Transverse colon (tissue), 3 donors: Measurements from ENCODE around the gene SFXN1.

Source experiments
- CTCF ChIP-seq, 5 experiments: fragments of 200-600 bp in 3 of 5; fragments of 450-650 bp in 2 of 5; sonication (generic) in 3 of 5; IDR thresholded peaks; 1 replicate in 2 of 5; 2 replicates in 3 of 5; pipeline ENCODE4 v1.5.1; 2016 to 2017; ENCODE audit warnings: antibody characterized with exemption in 5 of 5, inconsistent platforms in 3 of 5, mild to moderate bottlenecking in 2 of 5, moderate library complexity in 1 of 5
- EP300 ChIP-seq: sonication (generic); formaldehyde crosslinking; IDR thresholded peaks from one replicate; pipeline ENCODE4 v1.6.1; 2017; ENCODE audit warnings: antibody characterized with exemption, low read depth
- POLR2A ChIP-seq: fragments of 450-650 bp; IDR thresholded peaks from one replicate; pipeline ENCODE4 v1.6.1; 2016; ENCODE audit warnings: antibody characterized with exemption, mild to moderate bottlenecking, moderate library complexity

GRCh38 chr5:175463641-175464040, 14.7 kb upstream of the SFXN1 start:
- TF ChIP-seq CTCF (IDR thresholded peaks at IDR 0.05) (no peak), POLR2A (no peak), EP300 (no peak)
